ENCODE measurements around the gene TBX15. TPM values are rescaled to one million over a fixed set of nuclear protein-coding genes. Genes with fewer than 3 reads are reported as not detected.
A peak's percentile ranks its signal among the peaks of the same experiment; 100 is the strongest.

Gene TBX15
- total and polyA plus RNA-seq, 10 donors = 0.06 to 0.32 (median 0.11) TPM; not detected in 4

- peaks cover 8 to 88% (median 72%) of the 10 kb centered on the region in 7 donors for H3K27me3 ChIP-seq (replicated peaks in 1 of 7)
- H3K27ac ChIP-seq = no peak overlapping the region
- peak; percentile 74 for DNase-seq
- intact Hi-C loops (cut with DNase I; ENCODE audit: low total_unique reads) = loop anchor here (5.0 kb wide), 1 partner anchor 856 kb away; no protein-coding TSS in a partner anchor
- no peaks in the 10 kb centered on the region for H3K36me3 ChIP-seq
- H3K4me3 ChIP-seq = peak overlapping the region; percentile 6 to 54 (median 14)
- 3 to 13% (median 5%) methylated on average over 36 to 61 of the region's 61 CpGs for WGBS, 5 donors
- H3K4me1 ChIP-seq = peaks cover 16 to 31% (median 26%) of the 10 kb centered on the region in 6 donors
- peaks cover 0 to 19% (median 0%) of the 10 kb centered on the region in 8 donors for H3K9me3 ChIP-seq
- TF ChIP-seq POLR2AphosphoS5 (IDR thresholded peaks at IDR 0.05) (peak in 1 of 3 donors; percentile 56), POLR2A (IDR thresholded peaks at IDR 0.05) (no peak)
Observed at GRCh38 chr1:119007670-119008482, 19.7 kb upstream of the TBX15 start.

GRCh38 chr1:119007339-119007669 is 19.2 kb upstream of the TBX15 start:
- intact Hi-C loops (cut with DNase I; ENCODE audit: low total_unique reads) = loop anchor here (5.0 kb wide), 1 partner anchor 855 kb away; no protein-coding TSS in a partner anchor
- TF ChIP-seq POLR2AphosphoS5 (IDR thresholded peaks at IDR 0.05) (no peak), POLR2A (IDR thresholded peaks at IDR 0.05) (no peak), CTCF (IDR thresholded peaks at IDR 0.05 in 8 of 11, conservative IDR thresholded peaks at IDR 0.05 in 3 of 11) (no peak)
- Histone ChIP-seq H3K9me3 (peaks cover 0 to 19% (median 0%) of the 10 kb centered on the region in 8 donors), H3K27ac (no peak overlapping the region), H3K36me3 (no peaks in the 10 kb centered on the region), H3K4me1 (peaks cover 16 to 32% (median 26%) of the 10 kb centered on the region in 6 donors), H3K27me3 (replicated peaks in 1 of 7) (peaks cover 8 to 94% (median 78%) of the 10 kb centered on the region in 7 donors), H3K4me3 (peak overlapping the region in 3 of 8 donors; percentile 4 to 54 (median 29))
- WGBS, 5 donors = 8 to 34% (median 10%) methylated on average over 8 to 22 of the region's 22 CpGs
- DNase-seq = peak; percentile 70

- H3K4me3 ChIP-seq = peak overlapping the region in 1 of 8 donors; percentile 54
- peaks cover 0 to 19% (median 0%) of the 10 kb centered on the region in 8 donors for H3K9me3 ChIP-seq
- 5 to 12% (median 5%) methylated on average over 34 to 81 of the region's 81 CpGs for WGBS, 5 donors
- intact Hi-C loops (cut with DNase I; ENCODE audit: low total_unique reads) = loop anchor here (5.0 kb wide), 1 partner anchor 854 kb away; no protein-coding TSS in a partner anchor
- peak; percentile 61 for DNase-seq
- H3K4me1 ChIP-seq = peaks cover 16 to 38% (median 26%) of the 10 kb centered on the region in 6 donors
- no peak for TF ChIP-seq POLR2AphosphoS5 (IDR thresholded peaks at IDR 0.05)
- no peak for TF ChIP-seq CTCF (IDR thresholded peaks at IDR 0.05 in 8 of 11, conservative IDR thresholded peaks at IDR 0.05 in 3 of 11)
- TF ChIP-seq POLR2A (IDR thresholded peaks at IDR 0.05) = no peak
- no peaks in the 10 kb centered on the region for H3K36me3 ChIP-seq
- no peak overlapping the region for H3K27ac ChIP-seq
- peaks cover 8 to 96% (median 82%) of the 10 kb centered on the region in 7 donors for H3K27me3 ChIP-seq (replicated peaks in 1 of 7)
Observed at GRCh38 chr1:119006406-119007279, 18.5 kb upstream of the TBX15 start.

- Histone ChIP-seq H3K4me1 (peaks cover 16 to 45% (median 32%) of the 10 kb centered on the region in 6 donors), H3K4me3 (no peak overlapping the region), H3K27me3 (replicated peaks in 1 of 7) (peaks cover 8 to 100% (median 89%) of the 10 kb centered on the region in 7 donors), H3K27ac (no peak overlapping the region), H3K36me3 (no peaks in the 10 kb centered on the region), H3K9me3 (peaks cover 0 to 19% (median 0%) of the 10 kb centered on the region in 8 donors)
- intact Hi-C loops (cut with DNase I; ENCODE audit: low total_unique reads) = loop anchor here (5.0 kb wide), 1 partner anchor 854 kb away; no protein-coding TSS in a partner anchor
- 9 to 12% (median 11%) methylated on average over 17 of the region's 17 CpGs for WGBS, 5 donors
- TF ChIP-seq POLR2AphosphoS5 (IDR thresholded peaks at IDR 0.05) (no peak), POLR2A (IDR thresholded peaks at IDR 0.05) (no peak), CTCF (IDR thresholded peaks at IDR 0.05 in 8 of 11, conservative IDR thresholded peaks at IDR 0.05 in 3 of 11) (no peak)
- peak; percentile 12 for DNase-seq
Observed at GRCh38 chr1:119005724-119006405, 17.7 kb upstream of the TBX15 start.

All from spleen (tissue), 11 donors.